CD8-positive, alpha-beta memory T cell (primary cell): ENCODE results near the gene MERTK. TPM values are rescaled to one million over a fixed set of nuclear protein-coding genes. Genes with fewer than 3 reads are reported as not detected.

ENCODE experiments used
- CTCF ChIA-PET: fragments of 350-600 bp; sonication (Branson Sonifier 250); formaldehyde crosslinking; loops from one replicate; lab custom pipeline; 2021; ENCODE audit warnings: antibody characterized with exemption; lab: Charles Lee
- POLR2A ChIA-PET: fragments of 350-600 bp; sonication (Branson Sonifier 250); formaldehyde crosslinking; loops from one replicate; lab custom pipeline; 2021; ENCODE audit warnings: antibody characterized with exemption; lab: Charles Lee
- DNase-seq, 5 donors: peaks; one replicate each; pipeline versions ENCODE4 v3.0.0 to v3.0.0-alpha.2; 2020 to 2022; ENCODE audit warnings: mixed read lengths in 1 of 5
- H3K27ac ChIP-seq: one replicate; pipeline ENCODE4 v1.7.0; 2013; ENCODE audit warnings: low read depth, mild to moderate bottlenecking, low read length, moderate library complexity
- H3K27me3 ChIP-seq: 2 replicates; pipeline ENCODE4 v1.7.0; 2013; ENCODE audit warnings: low read length, mild to moderate bottlenecking; ENCODE audit not compliant: insufficient read depth, poor library complexity, severe bottlenecking
- H3K36me3 ChIP-seq: 2 replicates; pipeline ENCODE4 v1.7.0; 2013; ENCODE audit warnings: mild to moderate bottlenecking, low read length, moderate library complexity; ENCODE audit not compliant: insufficient read depth
- H3K4me1 ChIP-seq: 2 replicates; pipeline ENCODE4 v1.7.0; 2013; ENCODE audit warnings: mild to moderate bottlenecking, low read length, moderate library complexity; ENCODE audit not compliant: insufficient read depth
- H3K4me3 ChIP-seq: 2 replicates; pipeline ENCODE4 v1.7.0; 2013; ENCODE audit warnings: mild to moderate bottlenecking, low read length
- H3K9me3 ChIP-seq: 2 replicates; pipeline ENCODE4 v1.7.0; 2013; ENCODE audit warnings: mild to moderate bottlenecking, low read length
- H3K27ac Mint-ChIP-seq, 8 donors: one replicate each; pipeline ENCODE4 v1.8.0; 2020 to 2021; ENCODE audit warnings: mixed read lengths in 8 of 8, mild to moderate bottlenecking in 6 of 8, inconsistent platforms in 3 of 8, moderate library complexity in 3 of 8
- H3K27me3 Mint-ChIP-seq, 2 donors: one replicate each; pipeline ENCODE4 v1.8.0; 2020 to 2021; ENCODE audit warnings: mixed read lengths in 2 of 2, mild to moderate bottlenecking in 1 of 2, moderate library complexity in 1 of 2
- H3K36me3 Mint-ChIP-seq, 3 donors: one replicate each; pipeline ENCODE4 v1.8.0; 2020 to 2021; ENCODE audit warnings: mixed read lengths in 3 of 3, inconsistent platforms in 1 of 3, mild to moderate bottlenecking in 1 of 3
- H3K4me1 Mint-ChIP-seq, 3 donors: one replicate each; pipeline ENCODE4 v1.8.0; 2020 to 2021; ENCODE audit warnings: mixed read lengths in 3 of 3, inconsistent platforms in 1 of 3, mild to moderate bottlenecking in 1 of 3
- H3K4me3 Mint-ChIP-seq, 7 donors: one replicate each; pipeline ENCODE4 v1.8.0; 2020 to 2021; ENCODE audit warnings: mixed read lengths in 7 of 7, mild to moderate bottlenecking in 6 of 7, moderate library complexity in 4 of 7, inconsistent platforms in 2 of 7
- H3K9me3 Mint-ChIP-seq, 5 donors: one replicate each; pipeline ENCODE4 v1.8.0; 2020 to 2022; ENCODE audit warnings: mixed read lengths in 5 of 5, mild to moderate bottlenecking in 3 of 5, moderate library complexity in 2 of 5, inconsistent platforms in 1 of 5
- polyA plus RNA-seq: library from polyadenylated mRNA; unstranded; fragments of 300-500 nt; fragmentation: Illumina TruSeq; gene quantifications from one replicate; pipeline ENCODE4 v1.2.3, GENCODE V29; 2021
- total RNA-seq, 2 experiments: library from RNA; stranded (reverse); gene quantifications; one replicate each; pipeline ENCODE4 v1.2.3, GENCODE V29; 2021

Gene MERTK
- total and polyA plus RNA-seq, 3 experiments from 2014 or later, result 0.14 to 0.88 (median 0.75) TPM

- Histone ChIP-seq H3K4me1 (no peaks in the 10 kb centered on the region), H3K36me3 (no peaks in the 10 kb centered on the region), H3K9me3 (no peaks in the 10 kb centered on the region), H3K27ac (no peak overlapping the region), H3K27me3 (no peaks in the 10 kb centered on the region), H3K4me3 (no peak overlapping the region)
- CTCF ChIA-PET, result no interaction called here
- no peaks in the 10 kb centered on the region for H3K4me1 Mint-ChIP-seq
- POLR2A ChIA-PET, result no interaction called here
- H3K9me3 Mint-ChIP-seq, result no peaks in the 10 kb centered on the region
- H3K36me3 Mint-ChIP-seq, result no peaks in the 10 kb centered on the region
- no peak overlapping the region for H3K4me3 Mint-ChIP-seq
- no peak for DNase-seq
- no peak overlapping the region for H3K27ac Mint-ChIP-seq
- H3K27me3 Mint-ChIP-seq, result peaks cover 3 to 5% of the 10 kb centered on the region in 2 donors
Observed at GRCh38 chr2:111965062-111965461, 66.7 kb downstream of the MERTK start.

GRCh38 chr2:111966241-111966640 is 67.8 kb downstream of the MERTK start:
- H3K4me1 ChIP-seq, result no peaks in the 10 kb centered on the region
- ChIA-PET CTCF (no interaction called here), POLR2A (no interaction called here)
- H3K9me3 Mint-ChIP-seq, result no peaks in the 10 kb centered on the region
- no peak for DNase-seq
- H3K4me3 ChIP-seq, result no peak overlapping the region
- H3K27ac Mint-ChIP-seq, result no peak overlapping the region
- H3K27me3 ChIP-seq, result no peaks in the 10 kb centered on the region
- H3K9me3 ChIP-seq, result no peaks in the 10 kb centered on the region
- no peaks in the 10 kb centered on the region for H3K4me1 Mint-ChIP-seq
- H3K4me3 Mint-ChIP-seq, result no peak overlapping the region
- H3K36me3 Mint-ChIP-seq, result no peaks in the 10 kb centered on the region
- no peak overlapping the region for H3K27ac ChIP-seq
- H3K27me3 Mint-ChIP-seq, result peaks cover 3 to 5% of the 10 kb centered on the region in 2 donors
- no peaks in the 10 kb centered on the region for H3K36me3 ChIP-seq

GRCh38 chr2:111967018-111967417 is 68.6 kb downstream of the MERTK start:
- no peaks in the 10 kb centered on the region for H3K9me3 ChIP-seq
- POLR2A ChIA-PET, result no interaction called here
- Mint-ChIP-seq H3K36me3 (no peaks in the 10 kb centered on the region), H3K27ac (no peak overlapping the region), H3K9me3 (no peaks in the 10 kb centered on the region), H3K27me3 (peaks cover 0 to 6% of the 10 kb centered on the region in 2 donors), H3K4me1 (no peaks in the 10 kb centered on the region), H3K4me3 (no peak overlapping the region)
- no peak for DNase-seq
- H3K4me3 ChIP-seq, result no peak overlapping the region
- H3K36me3 ChIP-seq, result no peaks in the 10 kb centered on the region
- H3K27me3 ChIP-seq, result no peaks in the 10 kb centered on the region
- H3K27ac ChIP-seq, result no peak overlapping the region
- no peaks in the 10 kb centered on the region for H3K4me1 ChIP-seq
- CTCF ChIA-PET, result no interaction called here

- Histone ChIP-seq H3K27me3 (no peaks in the 10 kb centered on the region), H3K4me1 (no peaks in the 10 kb centered on the region), H3K36me3 (no peaks in the 10 kb centered on the region), H3K27ac (no peak overlapping the region), H3K4me3 (no peak overlapping the region), H3K9me3 (no peaks in the 10 kb centered on the region)
- H3K27ac Mint-ChIP-seq, result no peak overlapping the region
- H3K4me1 Mint-ChIP-seq, result no peaks in the 10 kb centered on the region
- H3K9me3 Mint-ChIP-seq, result peaks cover 0 to 5% (median 0%) of the 10 kb centered on the region in 5 donors
- no peak for DNase-seq
- CTCF ChIA-PET, result no interaction called here
- H3K27me3 Mint-ChIP-seq, result peaks cover 3 to 33% of the 10 kb centered on the region in 2 donors
- no peak overlapping the region for H3K4me3 Mint-ChIP-seq
- POLR2A ChIA-PET, result no interaction called here
- H3K36me3 Mint-ChIP-seq, result peaks cover 0 to 7% (median 0%) of the 10 kb centered on the region in 3 donors
Observed at GRCh38 chr2:111970453-111970852, 72.0 kb downstream of the MERTK start.

- H3K27me3 ChIP-seq, result no peaks in the 10 kb centered on the region
- peaks cover 0 to 25% (median 3%) of the 10 kb centered on the region in 3 donors for H3K36me3 Mint-ChIP-seq
- H3K36me3 ChIP-seq, result no peaks in the 10 kb centered on the region
- no peaks in the 10 kb centered on the region for H3K4me1 Mint-ChIP-seq
- ChIA-PET CTCF (no interaction called here), POLR2A (no interaction called here)
- peak overlapping the region in 2 of 8 donors; percentile 20 to 28 for H3K27ac Mint-ChIP-seq
- H3K27me3 Mint-ChIP-seq, result peaks cover 3 to 35% of the 10 kb centered on the region in 2 donors
- H3K4me1 ChIP-seq, result no peaks in the 10 kb centered on the region
- no peak overlapping the region for H3K27ac ChIP-seq
- peaks cover 13 to 18% (median 14%) of the 10 kb centered on the region in 5 donors for H3K9me3 Mint-ChIP-seq
- DNase-seq, result no peak
- peak overlapping the region in 2 of 7 donors; percentile 57 for H3K4me3 Mint-ChIP-seq
- no peaks in the 10 kb centered on the region for H3K9me3 ChIP-seq
- H3K4me3 ChIP-seq, result no peak overlapping the region
Observed at GRCh38 chr2:111972955-111973565, 74.7 kb downstream of the MERTK start.

- Mint-ChIP-seq H3K27ac (no peak overlapping the region), H3K9me3 (peaks cover 14 to 22% (median 17%) of the 10 kb centered on the region in 5 donors), H3K36me3 (peaks cover 0 to 29% (median 3%) of the 10 kb centered on the region in 3 donors), H3K4me3 (no peak overlapping the region), H3K27me3 (peaks cover 3 to 35% of the 10 kb centered on the region in 2 donors), H3K4me1 (no peaks in the 10 kb centered on the region)
- Histone ChIP-seq H3K4me1 (no peaks in the 10 kb centered on the region), H3K36me3 (no peaks in the 10 kb centered on the region), H3K27ac (no peak overlapping the region), H3K4me3 (no peak overlapping the region), H3K9me3 (no peaks in the 10 kb centered on the region), H3K27me3 (no peaks in the 10 kb centered on the region)
- ChIA-PET CTCF (no interaction called here), POLR2A (no interaction called here)
- no peak for DNase-seq
Observed at GRCh38 chr2:111973701-111974100, 75.3 kb downstream of the MERTK start.

- H3K4me3 Mint-ChIP-seq, result no peak overlapping the region
- ChIA-PET CTCF (no interaction called here), POLR2A (no interaction called here)
- Histone ChIP-seq H3K36me3 (no peaks in the 10 kb centered on the region), H3K4me3 (no peak overlapping the region), H3K4me1 (no peaks in the 10 kb centered on the region), H3K27me3 (no peaks in the 10 kb centered on the region), H3K27ac (no peak overlapping the region), H3K9me3 (no peaks in the 10 kb centered on the region)
- DNase-seq, result no peak
- peaks cover 0 to 29% (median 3%) of the 10 kb centered on the region in 3 donors for H3K36me3 Mint-ChIP-seq
- H3K9me3 Mint-ChIP-seq, result peaks cover 14 to 24% (median 18%) of the 10 kb centered on the region in 5 donors
- H3K27ac Mint-ChIP-seq, result no peak overlapping the region
- H3K4me1 Mint-ChIP-seq, result no peaks in the 10 kb centered on the region
- H3K27me3 Mint-ChIP-seq, result peaks cover 3 to 40% of the 10 kb centered on the region in 2 donors
Observed at GRCh38 chr2:111975053-111975552, 76.7 kb downstream of the MERTK start.

- no peaks in the 10 kb centered on the region for H3K27me3 ChIP-seq
- ChIA-PET POLR2A (no interaction called here), CTCF (no interaction called here)
- H3K27ac ChIP-seq, result no peak overlapping the region
- no peaks in the 10 kb centered on the region for H3K9me3 ChIP-seq
- no peaks in the 10 kb centered on the region for H3K36me3 ChIP-seq
- no peaks in the 10 kb centered on the region for H3K4me1 Mint-ChIP-seq
- peaks cover 0 to 29% (median 3%) of the 10 kb centered on the region in 3 donors for H3K36me3 Mint-ChIP-seq
- peaks cover 3 to 40% of the 10 kb centered on the region in 2 donors for H3K27me3 Mint-ChIP-seq
- H3K4me1 ChIP-seq, result no peaks in the 10 kb centered on the region
- no peak overlapping the region for H3K4me3 ChIP-seq
- H3K4me3 Mint-ChIP-seq, result no peak overlapping the region
- no peak for DNase-seq
- H3K9me3 Mint-ChIP-seq, result peaks cover 14 to 24% (median 18%) of the 10 kb centered on the region in 5 donors
- no peak overlapping the region for H3K27ac Mint-ChIP-seq
Observed at GRCh38 chr2:111975819-111976218, 77.4 kb downstream of the MERTK start.
